Measurements from ENCODE around the gene CTIF.

CTIF gene

DNA sequence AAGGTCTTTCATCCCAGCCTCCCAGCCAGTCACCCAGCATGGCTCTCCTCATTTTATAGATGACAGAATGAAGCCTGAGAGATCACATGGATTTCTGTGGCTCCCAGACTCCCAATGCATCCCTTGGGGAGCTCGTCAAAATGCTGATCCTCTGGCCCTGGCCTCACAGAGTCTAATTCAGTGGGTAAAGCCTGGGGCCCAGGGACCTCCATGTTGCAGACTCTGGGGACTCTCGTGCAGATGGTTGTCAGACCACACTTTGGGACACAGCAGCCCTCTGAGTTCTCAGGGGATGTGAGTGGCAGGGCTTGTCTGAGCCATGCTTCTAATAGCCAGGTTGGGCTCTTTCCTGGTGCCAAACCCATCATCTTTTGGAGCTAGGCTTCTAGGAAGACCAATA lies 97.0 kb downstream of the CTIF start:
- no peaks in the 10 kb centered on the region for H3K27me3 ChIP-seq (ENCODE audit: control insufficient read depth in 1 of 2, insufficient read depth in 2 of 2, low read length in 2 of 2)
- no peak overlapping the region for H3K4me3 ChIP-seq (ENCODE audit: low read length in 2 of 2)
- H3K36me3 ChIP-seq (ENCODE audit: control insufficient read depth in 2 of 2, insufficient read depth in 2 of 2, low read length in 2 of 2): peaks cover 0 to 6% of the 10 kb centered on the region in 2 donors
- H3K27ac ChIP-seq (ENCODE audit: low read length): no peak overlapping the region
- H3K9me3 ChIP-seq (ENCODE audit: control insufficient read depth in 2 of 2, low read length in 2 of 2): no peaks in the 10 kb centered on the region
- no peaks in the 10 kb centered on the region for H3K4me1 ChIP-seq (ENCODE audit: control insufficient read depth, insufficient read depth, low read length)
- H3K9ac ChIP-seq (ENCODE audit: low read length in 2 of 2): no peak overlapping the region

DNA sequence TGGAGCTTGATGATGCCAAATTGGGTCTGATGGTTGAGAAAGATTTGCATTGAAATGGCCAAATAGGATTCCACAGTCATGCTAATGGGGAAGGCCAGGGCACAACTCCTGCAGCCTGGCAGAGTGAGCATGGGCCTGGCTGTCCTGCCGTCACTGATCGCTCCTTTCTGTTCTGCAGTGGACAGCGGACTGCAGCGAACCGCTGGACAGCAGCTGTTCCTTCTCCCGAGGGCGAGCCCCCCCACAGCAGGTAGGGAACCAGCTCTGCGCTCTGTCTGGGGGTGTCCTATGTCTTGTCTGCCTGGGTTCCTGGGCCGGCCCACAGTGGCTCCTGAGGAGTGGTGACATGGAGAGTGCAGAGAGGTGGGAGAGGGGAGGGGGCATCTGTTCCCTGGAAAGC lies 97.6 kb downstream of the CTIF start:
- Histone ChIP-seq H3K4me3 (ENCODE audit: low read length in 2 of 2) (no peak overlapping the region), H3K9me3 (ENCODE audit: control insufficient read depth in 2 of 2, low read length in 2 of 2) (no peaks in the 10 kb centered on the region), H3K36me3 (ENCODE audit: control insufficient read depth in 2 of 2, insufficient read depth in 2 of 2, low read length in 2 of 2) (peaks cover 0 to 6% of the 10 kb centered on the region in 2 donors)

GRCh38 chr18:48637081-48637990 lies 98.5 kb downstream of the CTIF start:
- H3K9me3 ChIP-seq (ENCODE audit: control insufficient read depth in 2 of 2, low read length in 2 of 2): peaks cover 0 to under 1% of the 10 kb centered on the region in 2 donors
- no peaks in the 10 kb centered on the region for H3K4me1 ChIP-seq (ENCODE audit: control insufficient read depth, insufficient read depth, low read length)
- no peak overlapping the region for H3K9ac ChIP-seq (ENCODE audit: low read length in 2 of 2)
- H3K36me3 ChIP-seq (ENCODE audit: control insufficient read depth in 2 of 2, insufficient read depth in 2 of 2, low read length in 2 of 2): peaks cover 0 to 6% of the 10 kb centered on the region in 2 donors
- no peak overlapping the region for H3K27ac ChIP-seq (ENCODE audit: low read length)
- H3K27me3 ChIP-seq (ENCODE audit: control insufficient read depth in 1 of 2, insufficient read depth in 2 of 2, low read length in 2 of 2): no peaks in the 10 kb centered on the region
- H3K4me3 ChIP-seq (ENCODE audit: low read length in 2 of 2): no peak overlapping the region

More for the DNA sequence above, 97.6 kb downstream of the CTIF start:
- Histone ChIP-seq H3K9ac (ENCODE audit: low read length in 2 of 2) (no peak overlapping the region), H3K4me1 (ENCODE audit: control insufficient read depth, insufficient read depth, low read length) (no peaks in the 10 kb centered on the region), H3K27me3 (ENCODE audit: control insufficient read depth in 1 of 2, insufficient read depth in 2 of 2, low read length in 2 of 2) (no peaks in the 10 kb centered on the region), H3K27ac (ENCODE audit: low read length) (no peak overlapping the region)

DNA sequence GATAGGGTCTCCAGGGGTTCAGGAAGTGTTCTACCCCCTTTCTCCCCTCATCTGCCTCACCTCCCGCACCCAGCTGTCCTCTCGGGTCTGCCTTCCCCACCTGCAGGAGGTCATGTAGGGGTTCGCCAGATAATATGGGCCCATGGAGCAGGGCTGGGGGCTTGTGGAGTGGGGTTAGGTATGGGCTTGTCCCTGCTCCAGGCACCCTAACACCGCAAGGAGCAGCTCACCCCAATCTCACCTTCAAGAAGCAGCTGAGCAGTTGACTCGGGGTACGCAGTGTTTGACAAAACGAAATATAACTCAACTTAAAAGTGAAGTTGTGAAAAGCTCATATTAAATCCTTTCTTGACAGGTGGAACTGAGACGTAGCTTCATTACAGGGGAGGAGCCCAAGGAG lies 99.6 kb downstream of the CTIF start:
- H3K9me3 ChIP-seq (ENCODE audit: control insufficient read depth in 2 of 2, low read length in 2 of 2): peaks cover 0 to 4% of the 10 kb centered on the region in 2 donors
- H3K4me1 ChIP-seq (ENCODE audit: control insufficient read depth, insufficient read depth, low read length): no peaks in the 10 kb centered on the region
- H3K4me3 ChIP-seq (ENCODE audit: low read length in 2 of 2): no peak overlapping the region
- peaks cover 0 to 6% of the 10 kb centered on the region in 2 donors for H3K36me3 ChIP-seq (ENCODE audit: control insufficient read depth in 2 of 2, insufficient read depth in 2 of 2, low read length in 2 of 2)
- no peak overlapping the region for H3K27ac ChIP-seq (ENCODE audit: low read length)
- no peaks in the 10 kb centered on the region for H3K27me3 ChIP-seq (ENCODE audit: control insufficient read depth in 1 of 2, insufficient read depth in 2 of 2, low read length in 2 of 2)
- H3K9ac ChIP-seq (ENCODE audit: low read length in 2 of 2): no peak overlapping the region

GRCh38 chr18:48638896-48639771 lies 100.3 kb downstream of the CTIF start:
- peaks cover 0 to 6% of the 10 kb centered on the region in 2 donors for H3K36me3 ChIP-seq (ENCODE audit: control insufficient read depth in 2 of 2, insufficient read depth in 2 of 2, low read length in 2 of 2)
- H3K27me3 ChIP-seq (ENCODE audit: control insufficient read depth in 1 of 2, insufficient read depth in 2 of 2, low read length in 2 of 2): no peaks in the 10 kb centered on the region
- no peak overlapping the region for H3K9ac ChIP-seq (ENCODE audit: low read length in 2 of 2)
- H3K4me3 ChIP-seq (ENCODE audit: low read length in 2 of 2): no peak overlapping the region
- no peak overlapping the region for H3K27ac ChIP-seq (ENCODE audit: low read length)
- H3K9me3 ChIP-seq (ENCODE audit: control insufficient read depth in 2 of 2, low read length in 2 of 2): peaks cover 0 to 4% of the 10 kb centered on the region in 2 donors
- H3K4me1 ChIP-seq (ENCODE audit: control insufficient read depth, insufficient read depth, low read length): no peaks in the 10 kb centered on the region

DNA sequence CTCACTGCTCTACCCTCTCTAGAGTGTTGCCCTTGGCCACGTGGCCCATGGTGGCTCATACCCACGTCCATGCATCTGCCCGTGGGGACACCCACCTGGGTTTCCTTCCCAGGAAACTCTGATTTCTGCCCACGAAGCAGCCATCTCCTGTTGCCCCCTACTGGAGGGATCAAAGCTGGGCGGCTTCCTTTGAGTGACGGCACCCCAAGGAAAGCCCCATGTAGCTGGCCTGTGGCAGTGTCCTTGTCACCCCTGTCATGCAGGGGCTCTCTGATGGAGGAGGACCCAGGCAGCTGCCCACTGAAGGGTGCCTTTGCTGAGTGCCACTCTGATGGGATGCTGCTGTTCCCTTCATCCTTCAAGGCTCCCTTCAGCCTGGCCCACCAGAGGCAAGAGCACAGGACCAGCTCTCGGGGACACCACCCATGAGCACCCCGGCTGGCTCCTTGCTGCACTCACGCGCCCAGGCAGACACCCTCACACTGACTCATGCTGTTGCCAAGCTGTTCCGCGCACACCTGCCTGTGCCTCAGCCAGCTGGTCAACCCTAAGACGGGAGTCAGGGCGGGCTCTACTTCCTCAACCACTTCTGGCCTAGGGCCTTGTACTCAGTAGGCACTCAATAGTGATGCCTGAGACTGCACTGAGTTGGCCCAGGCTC lies 101.1 kb downstream of the CTIF start:
- H3K27me3 ChIP-seq (ENCODE audit: control insufficient read depth in 1 of 2, insufficient read depth in 2 of 2, low read length in 2 of 2): no peaks in the 10 kb centered on the region
- H3K9ac ChIP-seq (ENCODE audit: low read length in 2 of 2): no peak overlapping the region
- peaks cover 0 to 6% of the 10 kb centered on the region in 2 donors for H3K36me3 ChIP-seq (ENCODE audit: control insufficient read depth in 2 of 2, insufficient read depth in 2 of 2, low read length in 2 of 2)
- no peak overlapping the region for H3K27ac ChIP-seq (ENCODE audit: low read length)
- peaks cover 0 to 4% of the 10 kb centered on the region in 2 donors for H3K9me3 ChIP-seq (ENCODE audit: control insufficient read depth in 2 of 2, low read length in 2 of 2)
- H3K4me1 ChIP-seq (ENCODE audit: control insufficient read depth, insufficient read depth, low read length): no peaks in the 10 kb centered on the region
- no peak overlapping the region for H3K4me3 ChIP-seq (ENCODE audit: low read length in 2 of 2)

DNA sequence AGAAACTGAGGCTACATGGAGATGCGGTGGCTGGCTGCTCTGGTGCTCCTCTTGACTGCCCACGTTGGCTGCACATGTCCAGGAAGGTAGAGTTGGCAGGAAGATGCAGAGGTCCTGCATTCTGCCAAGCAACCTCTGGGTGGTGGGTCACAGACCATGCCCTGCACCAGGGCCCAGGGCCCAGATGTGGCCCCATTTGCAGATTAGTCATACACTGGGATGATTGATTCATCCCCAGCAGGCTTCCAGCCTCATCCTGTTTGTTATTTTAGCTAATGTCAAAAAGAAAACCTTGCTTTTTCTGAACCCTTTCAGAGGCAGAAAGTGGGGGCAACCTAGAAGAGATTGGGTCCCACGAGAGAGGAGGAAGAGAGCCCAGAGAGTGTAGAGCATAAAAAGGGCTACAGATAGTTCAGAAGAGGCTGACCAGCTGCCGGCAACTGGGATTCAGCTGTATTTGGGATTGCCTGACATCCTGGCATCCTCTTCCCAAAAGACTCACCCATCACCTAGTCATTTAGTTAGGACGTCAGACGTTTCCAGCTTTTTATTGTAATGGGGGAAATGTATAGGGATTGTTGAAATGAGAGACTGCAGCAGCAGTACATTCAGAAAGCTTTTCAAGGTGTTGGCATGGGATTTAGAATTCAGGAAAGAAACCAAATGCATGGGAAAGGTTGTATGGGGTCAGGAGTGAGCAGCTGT lies 101.9 kb downstream of the CTIF start:
- Histone ChIP-seq H3K4me1 (ENCODE audit: control insufficient read depth, insufficient read depth, low read length) (no peaks in the 10 kb centered on the region), H3K27ac (ENCODE audit: low read length) (no peak overlapping the region), H3K9ac (ENCODE audit: low read length in 2 of 2) (no peak overlapping the region), H3K9me3 (ENCODE audit: control insufficient read depth in 2 of 2, low read length in 2 of 2) (peaks cover 0 to 4% of the 10 kb centered on the region in 2 donors), H3K27me3 (ENCODE audit: control insufficient read depth in 1 of 2, insufficient read depth in 2 of 2, low read length in 2 of 2) (no peaks in the 10 kb centered on the region), H3K4me3 (ENCODE audit: low read length in 2 of 2) (no peak overlapping the region), H3K36me3 (ENCODE audit: control insufficient read depth in 2 of 2, insufficient read depth in 2 of 2, low read length in 2 of 2) (peaks cover 0 to 6% of the 10 kb centered on the region in 2 donors)

DNA sequence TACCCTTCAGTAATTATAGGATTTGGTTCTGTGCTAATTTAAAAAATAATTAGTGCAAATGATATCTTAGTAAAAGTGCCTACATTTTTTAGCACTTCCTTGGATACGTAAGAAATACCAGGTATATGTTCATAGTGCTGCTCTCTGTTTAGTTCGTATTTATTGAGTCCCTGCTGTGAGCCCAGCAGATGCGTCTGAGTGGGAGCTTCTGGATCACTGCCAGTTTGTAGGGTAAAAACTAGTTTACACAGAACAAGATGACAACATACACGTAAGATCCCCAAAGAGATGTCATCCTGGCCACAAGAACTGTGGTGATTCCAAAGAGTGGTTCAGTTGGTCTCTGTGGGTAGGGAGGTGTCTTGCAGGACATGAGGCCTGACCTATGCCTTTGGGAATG lies 103.2 kb downstream of the CTIF start:
- Histone ChIP-seq H3K36me3 (ENCODE audit: control insufficient read depth in 2 of 2, insufficient read depth in 2 of 2, low read length in 2 of 2) (peaks cover 0 to 4% of the 10 kb centered on the region in 2 donors), H3K9me3 (ENCODE audit: control insufficient read depth in 2 of 2, low read length in 2 of 2) (peaks cover 0 to 4% of the 10 kb centered on the region in 2 donors), H3K27ac (ENCODE audit: low read length) (no peak overlapping the region), H3K9ac (ENCODE audit: low read length in 2 of 2) (no peak overlapping the region), H3K27me3 (ENCODE audit: control insufficient read depth in 1 of 2, insufficient read depth in 2 of 2, low read length in 2 of 2) (no peaks in the 10 kb centered on the region), H3K4me1 (ENCODE audit: control insufficient read depth, insufficient read depth, low read length) (peaks cover 5% of the 10 kb centered on the region), H3K4me3 (ENCODE audit: low read length in 2 of 2) (no peak overlapping the region)

GRCh38 chr18:48642503-48642902 lies 103.7 kb downstream of the CTIF start:
- Histone ChIP-seq H3K4me1 (ENCODE audit: control insufficient read depth, insufficient read depth, low read length) (peaks cover 5% of the 10 kb centered on the region), H3K4me3 (ENCODE audit: low read length in 2 of 2) (no peak overlapping the region), H3K27ac (ENCODE audit: low read length) (no peak overlapping the region), H3K27me3 (ENCODE audit: control insufficient read depth in 1 of 2, insufficient read depth in 2 of 2, low read length in 2 of 2) (no peaks in the 10 kb centered on the region), H3K9me3 (ENCODE audit: control insufficient read depth in 2 of 2, low read length in 2 of 2) (peaks cover 0 to 4% of the 10 kb centered on the region in 2 donors), H3K9ac (ENCODE audit: low read length in 2 of 2) (no peak overlapping the region), H3K36me3 (ENCODE audit: control insufficient read depth in 2 of 2, insufficient read depth in 2 of 2, low read length in 2 of 2) (peaks cover 0 to 2% of the 10 kb centered on the region in 2 donors)

GRCh38 chr18:48643262-48643661 lies 104.4 kb downstream of the CTIF start:
- Histone ChIP-seq H3K4me3 (ENCODE audit: low read length in 2 of 2) (no peak overlapping the region), H3K27ac (ENCODE audit: low read length) (no peak overlapping the region), H3K9ac (ENCODE audit: low read length in 2 of 2) (no peak overlapping the region), H3K4me1 (ENCODE audit: control insufficient read depth, insufficient read depth, low read length) (peaks cover 5% of the 10 kb centered on the region), H3K36me3 (ENCODE audit: control insufficient read depth in 2 of 2, insufficient read depth in 2 of 2, low read length in 2 of 2) (peaks cover 0 to 2% of the 10 kb centered on the region in 2 donors), H3K9me3 (ENCODE audit: control insufficient read depth in 2 of 2, low read length in 2 of 2) (peaks cover 0 to 4% of the 10 kb centered on the region in 2 donors), H3K27me3 (ENCODE audit: control insufficient read depth in 1 of 2, insufficient read depth in 2 of 2, low read length in 2 of 2) (no peaks in the 10 kb centered on the region)

All from stomach smooth muscle (tissue), 2 donors.